ENCODE measurements around the gene NHERF1.

DNA sequence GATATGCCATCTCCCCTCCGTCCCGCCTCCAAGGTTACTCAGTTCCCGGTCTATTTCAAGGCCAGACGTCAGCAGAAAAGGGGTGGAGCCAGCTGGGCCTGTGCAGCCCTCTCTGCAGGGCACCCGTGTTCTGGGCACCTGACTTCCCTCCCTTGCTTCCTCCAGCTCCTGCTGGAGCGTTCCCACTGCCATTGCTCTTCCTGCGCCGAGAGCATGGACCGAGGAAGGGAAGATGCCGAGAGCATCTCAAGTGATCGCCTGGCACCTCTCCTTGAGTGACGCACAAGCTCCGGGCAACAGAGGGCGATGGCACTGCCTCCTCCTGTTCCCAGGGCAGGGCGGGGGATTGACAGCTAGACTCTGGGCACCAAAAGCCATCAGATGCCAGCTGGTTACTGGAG is 57.2 kb downstream of the NHERF1 start:
- no peak for TF ChIP-seq POLR2A (IDR thresholded peaks at IDR 0.05; ENCODE audit: low read length)
- no peak for TF ChIP-seq GATA1 (IDR thresholded peaks at IDR 0.05; ENCODE audit: low read depth, low read length)
